Mesothelial cell of epicardium (in vitro differentiated cells): Measurements from ENCODE around the gene CAPN14. TPM values are rescaled to one million over a fixed set of nuclear protein-coding genes. Genes with fewer than 3 reads are reported as not detected.

Experiments
- DNase-seq, 2 experiments: peaks; one replicate each; pipeline ENCODE4 v3.0.0; 2021; ENCODE audit warnings: low spot score in 2 of 2; ENCODE audit not compliant: unreplicated experiment in 2 of 2
- H3K27ac Mint-ChIP-seq: 2 replicates; pipeline ENCODE4 v1.8.0; 2021; ENCODE audit warnings: mixed read lengths
- H3K27me3 Mint-ChIP-seq: 2 replicates; pipeline ENCODE4 v1.8.0; 2021; ENCODE audit warnings: low read depth, mixed read lengths
- H3K36me3 Mint-ChIP-seq: 2 replicates; pipeline ENCODE4 v1.8.0; 2021; ENCODE audit warnings: mixed read lengths
- H3K4me1 Mint-ChIP-seq: 2 replicates; pipeline ENCODE4 v1.8.0; 2021; ENCODE audit warnings: mixed read lengths
- H3K4me3 Mint-ChIP-seq: 2 replicates; pipeline ENCODE4 v1.8.0; 2021; ENCODE audit warnings: mild to moderate bottlenecking, moderate library complexity, mixed read lengths
- H3K9me3 Mint-ChIP-seq: 2 replicates; pipeline ENCODE4 v1.8.0; 2021; ENCODE audit warnings: mixed read lengths
- total RNA-seq: library from RNA; stranded (reverse); gene quantifications from 3 replicates; pipeline ENCODE4 v1.2.1, GENCODE V29; 2021
- TF ChIP-seq, protein P1 (sequence below): fragments of 200-600 bp; sonication (generic); IDR thresholded peaks from one replicate; pipeline ENCODE4 v1.5.0; 2021; ENCODE audit warnings: antibody characterized with exemption; ENCODE audit not compliant: unreplicated experiment

Gene CAPN14
- total RNA-seq, 1 donor from 2014 or later = 0.54 TPM

DNA sequence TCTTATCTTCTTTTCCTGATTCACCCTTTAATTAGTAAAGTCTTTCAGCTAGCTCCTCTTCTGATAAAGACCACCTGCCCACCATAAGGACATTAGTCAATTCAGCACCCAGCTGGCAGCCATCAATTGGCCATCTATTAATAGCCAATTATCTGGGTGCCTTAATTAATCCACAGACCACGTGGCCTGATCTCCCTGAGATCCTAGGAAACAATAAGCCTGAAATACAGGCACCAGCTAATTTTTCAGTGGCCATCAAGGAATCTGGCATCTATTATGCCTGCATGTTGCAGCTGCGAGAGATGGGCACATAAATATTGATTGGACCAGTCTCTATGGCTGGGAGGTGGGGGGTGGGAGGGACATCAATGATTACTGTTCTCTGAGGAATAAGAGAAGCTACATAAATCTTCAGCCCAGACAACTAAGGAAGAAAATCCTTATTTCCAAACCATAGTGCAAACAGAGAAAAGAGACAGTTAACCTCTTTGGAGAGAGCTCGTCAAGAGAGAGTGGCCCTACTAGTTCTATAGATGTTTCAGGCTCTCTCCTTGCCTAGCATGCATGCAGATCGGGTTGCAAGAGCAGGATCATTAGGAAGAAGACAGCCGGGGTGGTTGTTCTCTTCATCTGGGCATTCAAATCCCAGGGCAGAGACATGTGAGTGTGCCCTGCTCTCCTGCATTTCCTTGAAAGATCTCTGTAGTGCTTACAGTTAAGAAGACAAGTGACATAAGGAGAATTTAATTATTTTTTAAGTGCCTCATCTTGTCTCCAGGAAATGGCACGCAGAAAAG is 87.7 kb downstream of the CAPN14 start:
- Mint-ChIP-seq H3K36me3 (no peaks in the 10 kb centered on the region), H3K4me1 (peaks cover 13% of the 10 kb centered on the region), H3K27ac (no peak overlapping the region), H3K27me3 (peaks cover 41% of the 10 kb centered on the region), H3K9me3 (no peaks in the 10 kb centered on the region), H3K4me3 (no peak overlapping the region)
- TF ChIP-seq, protein P1, sequence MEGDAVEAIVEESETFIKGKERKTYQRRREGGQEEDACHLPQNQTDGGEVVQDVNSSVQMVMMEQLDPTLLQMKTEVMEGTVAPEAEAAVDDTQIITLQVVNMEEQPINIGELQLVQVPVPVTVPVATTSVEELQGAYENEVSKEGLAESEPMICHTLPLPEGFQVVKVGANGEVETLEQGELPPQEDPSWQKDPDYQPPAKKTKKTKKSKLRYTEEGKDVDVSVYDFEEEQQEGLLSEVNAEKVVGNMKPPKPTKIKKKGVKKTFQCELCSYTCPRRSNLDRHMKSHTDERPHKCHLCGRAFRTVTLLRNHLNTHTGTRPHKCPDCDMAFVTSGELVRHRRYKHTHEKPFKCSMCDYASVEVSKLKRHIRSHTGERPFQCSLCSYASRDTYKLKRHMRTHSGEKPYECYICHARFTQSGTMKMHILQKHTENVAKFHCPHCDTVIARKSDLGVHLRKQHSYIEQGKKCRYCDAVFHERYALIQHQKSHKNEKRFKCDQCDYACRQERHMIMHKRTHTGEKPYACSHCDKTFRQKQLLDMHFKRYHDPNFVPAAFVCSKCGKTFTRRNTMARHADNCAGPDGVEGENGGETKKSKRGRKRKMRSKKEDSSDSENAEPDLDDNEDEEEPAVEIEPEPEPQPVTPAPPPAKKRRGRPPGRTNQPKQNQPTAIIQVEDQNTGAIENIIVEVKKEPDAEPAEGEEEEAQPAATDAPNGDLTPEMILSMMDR = no peak
- no peak for DNase-seq

DNA sequence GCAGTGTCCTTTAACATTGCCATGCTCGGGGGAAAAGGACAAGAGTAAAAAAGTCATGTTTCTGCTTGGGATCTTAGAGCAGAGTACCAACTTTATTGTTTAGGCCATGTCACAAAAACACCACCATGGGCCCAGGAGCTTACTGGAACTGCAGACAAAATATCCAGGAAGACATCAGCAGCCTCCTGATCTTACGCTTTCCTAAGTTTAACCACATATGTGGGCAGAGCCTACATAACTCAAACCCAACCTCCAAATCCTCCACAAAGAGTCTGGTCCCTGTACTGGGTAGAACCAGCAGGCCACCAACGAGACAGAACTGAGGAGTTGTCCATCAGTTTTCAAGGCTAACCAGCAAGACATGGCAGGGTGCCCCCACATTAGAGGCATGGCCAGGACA is 89.4 kb downstream of the CAPN14 start:
- H3K36me3 Mint-ChIP-seq = no peaks in the 10 kb centered on the region
- H3K27me3 Mint-ChIP-seq = peaks cover 42% of the 10 kb centered on the region
- TF ChIP-seq, protein P1 = no peak

DNA sequence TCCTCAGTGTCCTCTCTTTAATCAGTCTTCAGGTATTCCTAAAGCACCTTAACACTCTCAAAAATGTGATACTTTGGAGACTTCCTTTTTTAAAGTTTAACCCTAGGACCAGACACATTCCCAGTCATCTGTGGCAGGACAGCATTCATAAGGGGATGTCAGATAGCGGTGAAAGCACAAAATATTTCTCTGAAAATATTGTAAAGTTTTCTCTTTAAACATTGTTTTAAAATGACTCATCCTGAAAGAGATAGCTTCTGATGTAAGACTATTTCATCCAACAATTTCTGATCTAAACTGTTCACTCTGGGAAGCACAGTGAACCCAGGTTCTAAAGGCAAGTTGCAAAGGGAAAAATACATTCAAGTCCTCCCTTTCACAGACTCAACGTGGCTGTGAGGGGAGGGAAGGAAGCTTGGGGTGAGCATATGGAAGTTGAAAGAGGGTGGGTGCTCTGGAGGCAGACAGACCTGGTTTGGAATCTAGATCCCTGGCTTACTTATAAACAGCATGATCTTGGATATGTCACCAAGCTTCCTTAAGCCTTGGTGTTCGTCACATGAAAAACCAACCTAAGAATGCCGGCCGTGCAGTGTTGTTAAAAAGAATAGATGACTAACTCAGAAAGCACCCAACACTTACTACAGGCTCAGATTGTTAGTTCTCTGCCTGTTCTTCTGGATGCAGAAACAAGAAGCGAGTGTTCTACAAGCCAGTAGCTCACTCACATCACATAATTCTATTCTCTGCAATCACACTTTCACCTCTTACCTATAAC is 91.2 kb downstream of the CAPN14 start:
- DNase-seq = no peak
- Mint-ChIP-seq H3K9me3 (no peaks in the 10 kb centered on the region), H3K27ac (no peak overlapping the region), H3K4me1 (no peaks in the 10 kb centered on the region), H3K36me3 (no peaks in the 10 kb centered on the region), H3K27me3 (peaks cover 37% of the 10 kb centered on the region), H3K4me3 (no peak overlapping the region)
- TF ChIP-seq, protein P1 = no peak

More for the DNA sequence above, 89.4 kb downstream of the CAPN14 start:
- DNase-seq = no peak
- Mint-ChIP-seq H3K4me3 (no peak overlapping the region), H3K4me1 (peaks cover 4% of the 10 kb centered on the region), H3K9me3 (no peaks in the 10 kb centered on the region), H3K27ac (no peak overlapping the region)

DNA sequence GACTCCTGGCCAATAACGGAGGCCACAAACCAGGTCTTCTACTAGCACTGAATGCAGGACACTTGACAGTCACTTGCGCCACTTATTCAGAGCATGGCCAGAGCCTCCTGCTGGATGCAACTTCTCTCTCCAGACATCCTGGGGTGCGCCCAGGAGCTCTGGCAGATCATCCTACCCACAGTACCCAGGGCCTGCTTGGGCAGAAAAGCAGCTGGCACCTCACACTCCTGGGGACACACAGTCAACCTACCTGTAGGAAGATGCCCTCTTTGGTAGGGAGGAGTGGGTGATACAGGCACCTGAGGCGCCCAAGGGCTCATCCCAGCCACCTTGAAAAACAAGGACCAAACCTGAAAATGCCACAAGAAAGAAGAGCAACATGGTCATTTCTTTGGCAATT is 92.4 kb downstream of the CAPN14 start:
- H3K27me3 Mint-ChIP-seq = peaks cover 37% of the 10 kb centered on the region
- H3K9me3 Mint-ChIP-seq = no peaks in the 10 kb centered on the region
- H3K4me3 Mint-ChIP-seq = no peak overlapping the region
- H3K27ac Mint-ChIP-seq = no peak overlapping the region
- no peaks in the 10 kb centered on the region for H3K4me1 Mint-ChIP-seq
- H3K36me3 Mint-ChIP-seq = no peaks in the 10 kb centered on the region
- DNase-seq = no peak
- TF ChIP-seq, protein P1 = no peak

Other genes with a start within 250 kb of the CAPN14 start
- gene GALNT14, start 79.1 kb downstream of the CAPN14 start, total RNA-seq = 1.7 to 2.8 TPM (median 2.2 TPM) in 3 replicates
- gene EHD3, start 16.6 kb upstream of the CAPN14 start, total RNA-seq = 12.7 to 13.2 TPM (median 12.9 TPM) in 3 replicates
- 3.8 to 3.9 TPM (median 3.9 TPM) in 3 replicates for gene XDH, start 197.2 kb upstream of the CAPN14 start, total RNA-seq